ENCODE measurements around the gene NPHP4. TPM values are rescaled to one million over a fixed set of nuclear protein-coding genes. Genes with fewer than 3 reads are reported as not detected.

The NPHP4 gene
- total RNA-seq, 1 experiment from 2014 or later = 16.8 TPM

GRCh38 chr1:5962265-5963105, 29.7 kb downstream of the NPHP4 start:
- Mint-ChIP-seq H3K9me3 (no peaks in the 10 kb centered on the region), H3K27me3 (ENCODE audit: low read depth) (no peaks in the 10 kb centered on the region), H3K36me3 (peaks cover 15% of the 10 kb centered on the region), H3K4me1 (peaks cover 7% of the 10 kb centered on the region; the same call in 1 of the 2 replicates), H3K27ac (no peak overlapping the region), H3K4me3 (no peak overlapping the region)
- POLR2A ChIA-PET = no interaction called here
- CTCF ChIA-PET = interaction anchor here (1.3 kb wide), 1 partner anchor 12 kb away, joined by 4 read pairs; no protein-coding TSS in a partner anchor
- TF ChIP-seq NR3C1 (CRISPR knock-in tag; conservative IDR thresholded peaks at IDR 0.05; ENCODE audit: low read depth) (no peak), USF1 (CRISPR knock-in tag; IDR thresholded peaks at IDR 0.05) (no peak), PRRX2 (CRISPR knock-in tag; IDR thresholded peaks at IDR 0.05) (no peak), JUN (CRISPR knock-in tag; IDR thresholded peaks at IDR 0.05) (no peak), ETV6 (CRISPR knock-in tag; IDR thresholded peaks at IDR 0.05) (no peak), PRDM15 (CRISPR knock-in tag; IDR thresholded peaks at IDR 0.05) (no peak), NFATC4 (CRISPR knock-in tag; IDR thresholded peaks at IDR 0.05) (no peak), ZNF671 (CRISPR knock-in tag; IDR thresholded peaks at IDR 0.05) (no peak), FOXJ3 (CRISPR knock-in tag; IDR thresholded peaks at IDR 0.05; ENCODE audit: borderline replicate concordance) (no peak), USF2 (CRISPR knock-in tag; IDR thresholded peaks at IDR 0.05) (no peak), ATF2 (CRISPR knock-in tag; IDR thresholded peaks at IDR 0.05; ENCODE audit: borderline replicate concordance, low read depth) (no peak), ESRRA (CRISPR knock-in tag; IDR thresholded peaks at IDR 0.05; ENCODE audit: borderline replicate concordance) (no peak), ZNF263 (CRISPR knock-in tag; IDR thresholded peaks at IDR 0.05; ENCODE audit: low read depth) (no peak), ZNF416 (CRISPR knock-in tag; IDR thresholded peaks at IDR 0.05) (no peak), NR2C2 (CRISPR knock-in tag; IDR thresholded peaks at IDR 0.05) (no peak), ZNF281 (CRISPR knock-in tag; IDR thresholded peaks at IDR 0.05) (no peak), NR1H2 (CRISPR knock-in tag; IDR thresholded peaks at IDR 0.05) (no peak), MAX (CRISPR knock-in tag; IDR thresholded peaks at IDR 0.05) (no peak)
- DNase-seq (ENCODE audit: low spot score) = no peak
- no peak for ATAC-seq
